ENCODE data around the gene MOCS3.

DNA sequence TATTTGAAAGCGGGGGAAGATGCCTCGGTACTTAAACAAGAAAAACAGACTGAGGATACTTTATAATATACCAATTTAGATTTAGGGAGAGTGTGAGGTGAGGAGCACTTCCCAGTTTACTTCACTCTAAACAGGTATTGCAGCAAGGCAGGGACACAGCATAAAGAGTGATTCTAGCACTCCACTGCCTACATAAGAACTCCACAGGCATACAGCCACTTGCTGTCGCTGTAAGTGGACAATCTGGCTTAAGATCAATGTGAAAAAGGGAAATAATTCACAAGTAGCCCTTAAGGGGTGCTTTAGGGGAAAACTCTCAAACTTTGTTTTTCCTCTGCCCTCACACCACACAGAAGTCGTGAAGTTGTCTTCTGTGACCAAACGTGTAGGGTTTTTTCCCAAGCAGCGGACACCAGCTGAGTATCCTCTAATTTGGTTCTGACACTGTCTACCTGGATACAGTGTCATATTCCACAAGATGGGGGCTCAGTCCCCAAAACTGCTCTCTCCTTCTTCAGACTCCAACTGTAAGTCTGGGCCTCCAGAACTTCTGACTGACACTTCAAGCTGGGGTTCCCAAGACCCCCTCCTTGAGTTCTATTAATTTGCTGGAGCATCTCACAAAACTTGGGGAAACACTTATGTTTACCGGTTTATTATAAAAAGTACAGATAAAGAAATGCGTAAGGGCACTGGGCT lies 36.7 kb upstream of the MOCS3 start:
- TF ChIP-seq, protein P1, sequence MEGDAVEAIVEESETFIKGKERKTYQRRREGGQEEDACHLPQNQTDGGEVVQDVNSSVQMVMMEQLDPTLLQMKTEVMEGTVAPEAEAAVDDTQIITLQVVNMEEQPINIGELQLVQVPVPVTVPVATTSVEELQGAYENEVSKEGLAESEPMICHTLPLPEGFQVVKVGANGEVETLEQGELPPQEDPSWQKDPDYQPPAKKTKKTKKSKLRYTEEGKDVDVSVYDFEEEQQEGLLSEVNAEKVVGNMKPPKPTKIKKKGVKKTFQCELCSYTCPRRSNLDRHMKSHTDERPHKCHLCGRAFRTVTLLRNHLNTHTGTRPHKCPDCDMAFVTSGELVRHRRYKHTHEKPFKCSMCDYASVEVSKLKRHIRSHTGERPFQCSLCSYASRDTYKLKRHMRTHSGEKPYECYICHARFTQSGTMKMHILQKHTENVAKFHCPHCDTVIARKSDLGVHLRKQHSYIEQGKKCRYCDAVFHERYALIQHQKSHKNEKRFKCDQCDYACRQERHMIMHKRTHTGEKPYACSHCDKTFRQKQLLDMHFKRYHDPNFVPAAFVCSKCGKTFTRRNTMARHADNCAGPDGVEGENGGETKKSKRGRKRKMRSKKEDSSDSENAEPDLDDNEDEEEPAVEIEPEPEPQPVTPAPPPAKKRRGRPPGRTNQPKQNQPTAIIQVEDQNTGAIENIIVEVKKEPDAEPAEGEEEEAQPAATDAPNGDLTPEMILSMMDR (IDR thresholded peaks at IDR 0.05) = no peak
- no peak for TF ChIP-seq JAZF1 (CRISPR knock-in tag; IDR thresholded peaks at IDR 0.05)
- TF ChIP-seq NR1H2 (CRISPR knock-in tag; IDR thresholded peaks at IDR 0.05) = no peak
- TF ChIP-seq RELA (CRISPR knock-in tag; IDR thresholded peaks at IDR 0.05; ENCODE audit: borderline replicate concordance) = no peak
- TF ChIP-seq, protein P2, sequence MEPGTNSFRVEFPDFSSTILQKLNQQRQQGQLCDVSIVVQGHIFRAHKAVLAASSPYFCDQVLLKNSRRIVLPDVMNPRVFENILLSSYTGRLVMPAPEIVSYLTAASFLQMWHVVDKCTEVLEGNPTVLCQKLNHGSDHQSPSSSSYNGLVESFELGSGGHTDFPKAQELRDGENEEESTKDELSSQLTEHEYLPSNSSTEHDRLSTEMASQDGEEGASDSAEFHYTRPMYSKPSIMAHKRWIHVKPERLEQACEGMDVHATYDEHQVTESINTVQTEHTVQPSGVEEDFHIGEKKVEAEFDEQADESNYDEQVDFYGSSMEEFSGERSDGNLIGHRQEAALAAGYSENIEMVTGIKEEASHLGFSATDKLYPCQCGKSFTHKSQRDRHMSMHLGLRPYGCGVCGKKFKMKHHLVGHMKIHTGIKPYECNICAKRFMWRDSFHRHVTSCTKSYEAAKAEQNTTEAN (CRISPR knock-in tag; IDR thresholded peaks at IDR 0.05) = no peak
- TF ChIP-seq, protein P3, sequence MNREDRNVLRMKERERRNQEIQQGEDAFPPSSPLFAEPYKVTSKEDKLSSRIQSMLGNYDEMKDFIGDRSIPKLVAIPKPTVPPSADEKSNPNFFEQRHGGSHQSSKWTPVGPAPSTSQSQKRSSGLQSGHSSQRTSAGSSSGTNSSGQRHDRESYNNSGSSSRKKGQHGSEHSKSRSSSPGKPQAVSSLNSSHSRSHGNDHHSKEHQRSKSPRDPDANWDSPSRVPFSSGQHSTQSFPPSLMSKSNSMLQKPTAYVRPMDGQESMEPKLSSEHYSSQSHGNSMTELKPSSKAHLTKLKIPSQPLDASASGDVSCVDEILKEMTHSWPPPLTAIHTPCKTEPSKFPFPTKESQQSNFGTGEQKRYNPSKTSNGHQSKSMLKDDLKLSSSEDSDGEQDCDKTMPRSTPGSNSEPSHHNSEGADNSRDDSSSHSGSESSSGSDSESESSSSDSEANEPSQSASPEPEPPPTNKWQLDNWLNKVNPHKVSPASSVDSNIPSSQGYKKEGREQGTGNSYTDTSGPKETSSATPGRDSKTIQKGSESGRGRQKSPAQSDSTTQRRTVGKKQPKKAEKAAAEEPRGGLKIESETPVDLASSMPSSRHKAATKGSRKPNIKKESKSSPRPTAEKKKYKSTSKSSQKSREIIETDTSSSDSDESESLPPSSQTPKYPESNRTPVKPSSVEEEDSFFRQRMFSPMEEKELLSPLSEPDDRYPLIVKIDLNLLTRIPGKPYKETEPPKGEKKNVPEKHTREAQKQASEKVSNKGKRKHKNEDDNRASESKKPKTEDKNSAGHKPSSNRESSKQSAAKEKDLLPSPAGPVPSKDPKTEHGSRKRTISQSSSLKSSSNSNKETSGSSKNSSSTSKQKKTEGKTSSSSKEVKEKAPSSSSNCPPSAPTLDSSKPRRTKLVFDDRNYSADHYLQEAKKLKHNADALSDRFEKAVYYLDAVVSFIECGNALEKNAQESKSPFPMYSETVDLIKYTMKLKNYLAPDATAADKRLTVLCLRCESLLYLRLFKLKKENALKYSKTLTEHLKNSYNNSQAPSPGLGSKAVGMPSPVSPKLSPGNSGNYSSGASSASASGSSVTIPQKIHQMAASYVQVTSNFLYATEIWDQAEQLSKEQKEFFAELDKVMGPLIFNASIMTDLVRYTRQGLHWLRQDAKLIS (CRISPR knock-in tag; IDR thresholded peaks at IDR 0.05; ENCODE audit: borderline replicate concordance) = no peak
- no peak for TF ChIP-seq ETV6 (CRISPR knock-in tag; IDR thresholded peaks at IDR 0.05)
- TF ChIP-seq, protein P4, sequence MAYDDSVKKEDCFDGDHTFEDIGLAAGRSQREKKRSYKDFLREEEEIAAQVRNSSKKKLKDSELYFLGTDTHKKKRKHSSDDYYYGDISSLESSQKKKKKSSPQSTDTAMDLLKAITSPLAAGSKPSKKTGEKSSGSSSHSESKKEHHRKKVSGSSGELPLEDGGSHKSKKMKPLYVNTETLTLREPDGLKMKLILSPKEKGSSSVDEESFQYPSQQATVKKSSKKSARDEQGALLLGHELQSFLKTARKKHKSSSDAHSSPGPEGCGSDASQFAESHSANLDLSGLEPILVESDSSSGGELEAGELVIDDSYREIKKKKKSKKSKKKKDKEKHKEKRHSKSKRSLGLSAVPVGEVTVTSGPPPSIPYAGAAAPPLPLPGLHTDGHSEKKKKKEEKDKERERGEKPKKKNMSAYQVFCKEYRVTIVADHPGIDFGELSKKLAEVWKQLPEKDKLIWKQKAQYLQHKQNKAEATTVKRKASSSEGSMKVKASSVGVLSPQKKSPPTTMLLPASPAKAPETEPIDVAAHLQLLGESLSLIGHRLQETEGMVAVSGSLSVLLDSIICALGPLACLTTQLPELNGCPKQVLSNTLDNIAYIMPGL (CRISPR knock-in tag; IDR thresholded peaks at IDR 0.05) = no peak

Data from WTC11 (cell line).